T-helper 1 cell (primary cell): Measurements from ENCODE around the gene AKR1B15.

Experiments used
- DNase-seq, 5 donors: peaks; one replicate each; pipeline ENCODE4 v3.0.0-alpha.2; 2012 to 2020

AKR1B15 gene

DNA sequence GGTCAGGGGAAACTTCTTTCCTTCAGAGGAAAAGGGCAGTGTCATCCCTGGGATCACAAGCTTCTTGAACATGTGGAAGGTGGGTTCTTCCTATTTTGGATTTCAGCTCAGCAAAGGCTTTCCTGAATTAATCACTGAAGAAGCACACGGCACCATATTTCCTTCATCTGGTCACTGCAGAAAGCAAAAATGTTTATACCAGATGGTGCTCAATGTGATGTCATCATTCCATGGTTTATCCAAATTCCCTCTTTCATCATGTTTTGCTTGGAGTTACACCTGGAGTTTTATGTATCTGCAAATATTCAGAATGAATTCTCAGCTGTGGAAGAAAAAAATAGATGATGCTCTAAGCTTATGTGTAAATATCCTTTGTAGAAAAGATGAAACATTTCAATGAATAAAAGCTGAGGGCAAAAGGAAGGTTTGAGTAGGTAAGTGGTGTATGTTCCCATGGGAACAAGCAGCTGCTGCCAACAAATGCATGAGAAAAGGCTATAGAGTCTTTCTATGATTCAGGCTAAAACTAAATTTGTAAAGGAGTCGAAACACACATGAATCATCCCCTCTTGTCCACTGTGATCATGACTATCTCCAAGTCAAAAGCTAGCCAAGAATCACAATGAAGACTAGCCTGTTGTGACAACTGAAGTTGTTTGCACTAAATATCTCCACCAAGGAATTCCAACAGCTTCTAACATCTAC, 70.9 kb downstream of the AKR1B15 start:
- DNase-seq: no peak

DNA sequence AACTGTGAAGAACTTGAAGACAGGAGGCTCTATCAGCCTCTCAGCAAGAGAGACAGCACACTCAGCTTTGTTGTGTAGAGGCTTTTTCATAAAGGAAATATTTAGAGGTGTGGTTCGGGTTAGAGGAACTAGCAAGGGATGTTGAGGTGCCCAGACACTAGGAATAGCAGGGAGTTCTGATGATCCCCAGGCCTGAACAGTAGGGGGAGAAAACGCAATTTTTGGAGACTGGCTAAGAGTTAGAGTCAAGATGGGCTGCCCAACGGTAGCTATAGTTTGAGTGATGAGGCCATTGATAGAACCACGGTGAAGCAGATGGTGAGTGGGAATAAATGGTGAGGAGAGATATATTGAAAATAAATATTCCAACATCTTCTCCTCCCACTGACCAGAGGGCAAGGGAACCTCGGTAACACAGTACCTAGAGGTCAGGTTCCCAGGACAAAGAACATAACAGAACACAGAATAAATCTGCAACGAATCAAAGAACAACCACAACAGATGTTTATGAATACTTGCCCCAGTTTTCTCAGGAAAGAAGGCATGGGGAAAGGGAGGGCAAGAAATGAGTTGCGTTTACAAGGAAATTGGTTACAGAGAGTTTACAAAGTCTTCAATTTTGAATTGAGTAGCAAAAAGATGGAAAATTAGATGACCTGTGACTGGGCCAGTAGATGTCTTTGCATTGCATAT, 73.5 kb downstream of the AKR1B15 start:
- DNase-seq: no peak

DNA sequence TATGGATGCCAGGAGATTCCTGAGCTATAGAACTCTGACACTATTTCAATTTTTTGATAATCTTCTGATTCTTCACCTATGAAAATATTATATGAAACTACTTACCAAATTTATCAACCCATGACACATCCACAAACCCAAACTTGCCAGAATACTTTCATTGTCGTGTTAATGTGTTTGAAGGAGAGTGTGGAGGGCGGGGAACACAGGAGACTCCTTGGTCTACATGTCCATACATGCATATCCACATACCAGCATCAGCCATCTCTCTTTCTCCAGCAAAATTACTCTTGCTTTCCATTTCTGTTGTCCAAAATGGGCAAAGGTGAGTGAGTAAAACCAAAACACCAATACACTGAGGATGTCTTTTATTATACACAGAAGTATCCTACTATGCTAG, 74.3 kb downstream of the AKR1B15 start:
- DNase-seq: no peak

DNA sequence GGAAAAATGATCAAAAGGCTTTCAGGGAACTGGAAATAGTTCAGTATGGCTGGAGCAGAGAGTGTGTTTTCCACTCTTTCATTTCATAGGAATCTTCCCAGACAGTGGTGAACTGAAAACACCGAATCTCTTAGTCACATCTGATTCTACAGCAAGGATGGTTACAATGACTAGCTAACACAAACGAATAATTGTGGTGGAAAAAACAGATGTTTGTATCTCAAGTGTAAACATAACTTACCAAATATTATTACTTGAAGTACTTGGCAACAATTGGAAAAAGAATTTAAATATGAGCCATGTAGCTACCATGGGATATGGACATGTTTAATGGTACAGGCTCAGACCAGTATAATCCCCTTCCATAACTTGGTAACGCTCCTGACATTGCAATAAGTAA, 76.6 kb downstream of the AKR1B15 start:
- no peak for DNase-seq

DNA sequence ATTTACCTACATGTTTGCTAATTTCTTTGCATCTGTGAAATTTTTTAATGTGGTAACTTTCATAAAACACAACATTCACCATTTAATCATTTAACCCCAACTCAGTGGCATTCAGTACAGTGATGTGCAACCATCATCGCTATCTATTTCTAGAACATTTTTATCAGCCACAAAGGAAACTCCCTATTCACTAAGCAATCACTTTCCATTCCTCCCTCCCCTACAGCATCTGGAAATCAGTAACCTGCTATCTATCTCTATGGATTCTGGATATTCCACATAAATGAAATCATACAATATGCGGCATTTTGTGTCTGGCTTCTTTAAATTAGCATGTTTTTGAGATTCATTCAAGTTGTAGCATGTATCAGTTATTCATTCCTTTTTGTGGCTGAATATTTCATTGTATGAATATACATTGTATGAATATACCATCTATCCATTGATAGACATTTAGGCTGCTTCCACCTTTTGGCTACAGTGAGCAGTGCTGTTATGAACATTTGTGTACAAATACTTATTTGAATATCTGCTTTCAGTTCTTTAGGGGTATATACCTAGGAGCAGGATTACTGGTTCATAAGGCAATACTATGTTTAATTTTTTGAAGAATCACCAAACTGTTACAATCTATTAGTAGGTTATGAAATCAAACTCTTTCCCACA, 78.3 kb downstream of the AKR1B15 start:
- no peak for DNase-seq

DNA sequence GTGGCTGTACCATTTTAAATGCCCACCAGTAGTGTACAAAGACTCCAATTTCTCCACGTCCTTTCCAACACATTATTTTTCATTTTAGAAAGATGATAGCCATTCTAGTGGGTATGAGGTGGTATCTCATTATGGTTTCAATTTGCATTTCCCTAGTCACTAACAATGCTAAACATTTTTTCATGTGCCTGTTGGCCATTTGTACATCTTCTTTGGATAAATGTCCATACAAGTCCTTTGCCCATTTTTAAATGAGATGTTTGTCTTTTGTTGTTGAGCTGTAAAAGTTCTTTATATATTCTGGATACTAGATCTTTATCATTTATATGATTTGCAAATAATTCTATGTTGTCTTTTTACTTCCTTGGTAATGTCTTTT, 78.9 kb downstream of the AKR1B15 start:
- no peak for DNase-seq

DNA sequence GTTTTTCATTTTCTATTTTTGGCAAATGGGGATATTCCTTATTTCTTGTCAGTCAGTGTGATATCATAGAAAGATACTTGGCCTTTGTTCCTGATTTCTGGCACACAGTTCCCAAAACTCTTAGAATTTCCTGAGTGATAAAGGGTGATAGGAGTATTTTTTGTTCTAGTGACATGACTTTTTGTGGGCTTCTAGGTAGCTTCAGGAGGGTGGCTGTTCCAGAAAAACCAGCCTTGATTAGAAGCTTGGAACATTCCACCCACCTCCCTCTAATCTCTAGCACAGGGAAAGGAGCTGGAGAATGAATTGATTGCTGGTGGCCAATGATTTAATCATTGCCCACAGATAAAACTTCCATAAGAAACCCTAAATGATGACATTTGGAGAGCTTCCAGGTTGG, 80.5 kb downstream of the AKR1B15 start:
- DNase-seq: no peak
